ENCODE measurements around the gene MUC12.

The MUC12 gene

GRCh38 chr7:100942045-100942774 lies 27.2 kb upstream of the MUC12 start:
- Histone ChIP-seq H3K9ac (ENCODE audit: low read depth, low read length) (no peak overlapping the region), H3K9me3 (ENCODE audit: insufficient read depth, low read length, severe bottlenecking) (no peaks in the 10 kb centered on the region), H3K4me3 (ENCODE audit: low read depth in 1 of 2, low read length in 2 of 2) (no peak overlapping the region), H3K79me2 (ENCODE audit: insufficient read depth, low read length) (no peaks in the 10 kb centered on the region), H4K20me1 (ENCODE audit: insufficient read depth, low read length) (no peaks in the 10 kb centered on the region), H3K4me2 (ENCODE audit: insufficient read depth, low read length) (no peak overlapping the region), H3K27me3 (ENCODE audit: insufficient read depth, low read length, poor library complexity) (no peaks in the 10 kb centered on the region), H3K4me1 (ENCODE audit: insufficient read depth, low read length) (no peaks in the 10 kb centered on the region), H3K27ac (ENCODE audit: low read length) (no peak overlapping the region), H3K36me3 (ENCODE audit: insufficient read depth, low read length) (no peaks in the 10 kb centered on the region), H2AFZ (ENCODE audit: low read depth, low read length) (no peak overlapping the region)
- ATAC-seq (ENCODE audit: insufficient read depth, low read depth) (no peak), DNase-seq (no peak)
- TF ChIP-seq EZH2 (IDR thresholded peaks at IDR 0.05; ENCODE audit: borderline replicate concordance, low read depth, low read length, severe bottlenecking) (no peak), CTCF (IDR thresholded peaks at IDR 0.05; ENCODE audit: borderline replicate concordance, extremely low read depth, low read length, poor library complexity, severe bottlenecking) (no peak)

GRCh38 chr7:100943693-100944092 lies 25.7 kb upstream of the MUC12 start:
- Histone ChIP-seq H3K79me2 (ENCODE audit: insufficient read depth, low read length) (no peaks in the 10 kb centered on the region), H3K9ac (ENCODE audit: low read depth, low read length) (no peak overlapping the region), H2AFZ (ENCODE audit: low read depth, low read length) (no peak overlapping the region), H3K9me3 (ENCODE audit: insufficient read depth, low read length, severe bottlenecking) (no peaks in the 10 kb centered on the region), H3K4me2 (ENCODE audit: insufficient read depth, low read length) (no peak overlapping the region), H4K20me1 (ENCODE audit: insufficient read depth, low read length) (no peaks in the 10 kb centered on the region), H3K27me3 (ENCODE audit: insufficient read depth, low read length, poor library complexity) (no peaks in the 10 kb centered on the region), H3K27ac (ENCODE audit: low read length) (no peak overlapping the region), H3K4me3 (ENCODE audit: low read depth in 1 of 2, low read length in 2 of 2) (no peak overlapping the region), H3K36me3 (ENCODE audit: insufficient read depth, low read length) (no peaks in the 10 kb centered on the region), H3K4me1 (ENCODE audit: insufficient read depth, low read length) (no peaks in the 10 kb centered on the region)
- TF ChIP-seq CTCF (IDR thresholded peaks at IDR 0.05; ENCODE audit: borderline replicate concordance, extremely low read depth, low read length, poor library complexity, severe bottlenecking), result no peak
- no peak for DNase-seq
- no peak for ATAC-seq (ENCODE audit: insufficient read depth, low read depth)

- H3K4me2 ChIP-seq (ENCODE audit: insufficient read depth, low read length), result no peak overlapping the region
Measured at GRCh38 chr7:100944138-100944537, 25.2 kb upstream of the MUC12 start.

More at GRCh38 chr7:100944138-100944537, 25.2 kb upstream of the MUC12 start:
- ATAC-seq (ENCODE audit: insufficient read depth, low read depth) (no peak), DNase-seq (no peak)
- Histone ChIP-seq H2AFZ (ENCODE audit: low read depth, low read length) (no peak overlapping the region), H3K27me3 (ENCODE audit: insufficient read depth, low read length, poor library complexity) (no peaks in the 10 kb centered on the region), H3K9ac (ENCODE audit: low read depth, low read length) (no peak overlapping the region), H3K4me1 (ENCODE audit: insufficient read depth, low read length) (no peaks in the 10 kb centered on the region), H4K20me1 (ENCODE audit: insufficient read depth, low read length) (no peaks in the 10 kb centered on the region), H3K79me2 (ENCODE audit: insufficient read depth, low read length) (no peaks in the 10 kb centered on the region), H3K4me3 (ENCODE audit: low read depth in 1 of 2, low read length in 2 of 2) (no peak overlapping the region), H3K27ac (ENCODE audit: low read length) (no peak overlapping the region), H3K36me3 (ENCODE audit: insufficient read depth, low read length) (no peaks in the 10 kb centered on the region), H3K9me3 (ENCODE audit: insufficient read depth, low read length, severe bottlenecking) (no peaks in the 10 kb centered on the region)
- no peak for TF ChIP-seq EZH2 (IDR thresholded peaks at IDR 0.05; ENCODE audit: borderline replicate concordance, low read depth, low read length, severe bottlenecking)
- TF ChIP-seq CTCF (IDR thresholded peaks at IDR 0.05; ENCODE audit: borderline replicate concordance, extremely low read depth, low read length, poor library complexity, severe bottlenecking), result no peak
